ENCODE results near the gene CPED1.

DNA sequence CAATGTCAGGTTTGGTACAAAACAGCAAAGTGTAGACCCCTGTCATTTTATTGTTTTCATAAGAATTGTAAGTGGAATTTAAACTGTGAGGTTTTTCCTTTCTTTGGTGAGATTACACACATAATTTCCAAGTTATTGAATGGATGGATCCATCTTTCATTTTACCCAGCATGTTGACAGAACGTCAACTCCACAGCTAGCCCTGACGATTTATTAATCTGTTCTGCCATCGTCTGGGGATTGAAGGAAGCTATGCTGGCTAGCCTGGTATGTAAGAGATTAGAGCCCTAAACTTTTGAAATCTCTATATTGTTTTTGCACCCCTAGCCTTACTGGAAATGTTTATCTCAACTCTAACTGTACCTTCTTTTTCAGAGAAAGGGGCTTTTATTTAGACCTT lies 348.9 kb downstream of the CPED1 start:
- no peak for TF ChIP-seq ZNF70 (CRISPR knock-in tag; IDR thresholded peaks at IDR 0.05)
- TF ChIP-seq SNAI2 (CRISPR knock-in tag; IDR thresholded peaks at IDR 0.05): no peak
- TF ChIP-seq CSDC2 (CRISPR knock-in tag; IDR thresholded peaks at IDR 0.05): no peak
- TF ChIP-seq ZFP30 (CRISPR knock-in tag; IDR thresholded peaks at IDR 0.05): no peak
- TF ChIP-seq, protein P1, sequence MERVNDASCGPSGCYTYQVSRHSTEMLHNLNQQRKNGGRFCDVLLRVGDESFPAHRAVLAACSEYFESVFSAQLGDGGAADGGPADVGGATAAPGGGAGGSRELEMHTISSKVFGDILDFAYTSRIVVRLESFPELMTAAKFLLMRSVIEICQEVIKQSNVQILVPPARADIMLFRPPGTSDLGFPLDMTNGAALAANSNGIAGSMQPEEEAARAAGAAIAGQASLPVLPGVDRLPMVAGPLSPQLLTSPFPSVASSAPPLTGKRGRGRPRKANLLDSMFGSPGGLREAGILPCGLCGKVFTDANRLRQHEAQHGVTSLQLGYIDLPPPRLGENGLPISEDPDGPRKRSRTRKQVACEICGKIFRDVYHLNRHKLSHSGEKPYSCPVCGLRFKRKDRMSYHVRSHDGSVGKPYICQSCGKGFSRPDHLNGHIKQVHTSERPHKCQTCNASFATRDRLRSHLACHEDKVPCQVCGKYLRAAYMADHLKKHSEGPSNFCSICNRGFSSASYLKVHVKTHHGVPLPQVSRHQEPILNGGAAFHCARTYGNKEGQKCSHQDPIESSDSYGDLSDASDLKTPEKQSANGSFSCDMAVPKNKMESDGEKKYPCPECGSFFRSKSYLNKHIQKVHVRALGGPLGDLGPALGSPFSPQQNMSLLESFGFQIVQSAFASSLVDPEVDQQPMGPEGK (CRISPR knock-in tag; IDR thresholded peaks at IDR 0.05; ENCODE audit: borderline replicate concordance): no peak
- TF ChIP-seq, protein P2, sequence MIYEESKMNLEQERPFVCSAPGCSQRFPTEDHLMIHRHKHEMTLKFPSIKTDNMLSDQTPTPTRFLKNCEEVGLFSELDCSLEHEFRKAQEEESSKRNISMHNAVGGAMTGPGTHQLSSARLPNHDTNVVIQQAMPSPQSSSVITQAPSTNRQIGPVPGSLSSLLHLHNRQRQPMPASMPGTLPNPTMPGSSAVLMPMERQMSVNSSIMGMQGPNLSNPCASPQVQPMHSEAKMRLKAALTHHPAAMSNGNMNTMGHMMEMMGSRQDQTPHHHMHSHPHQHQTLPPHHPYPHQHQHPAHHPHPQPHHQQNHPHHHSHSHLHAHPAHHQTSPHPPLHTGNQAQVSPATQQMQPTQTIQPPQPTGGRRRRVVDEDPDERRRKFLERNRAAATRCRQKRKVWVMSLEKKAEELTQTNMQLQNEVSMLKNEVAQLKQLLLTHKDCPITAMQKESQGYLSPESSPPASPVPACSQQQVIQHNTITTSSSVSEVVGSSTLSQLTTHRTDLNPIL (CRISPR knock-in tag; IDR thresholded peaks at IDR 0.05; ENCODE audit: low read depth): no peak

All from SK-N-SH treated with all-trans-retinoic acid at 6 μM for 48 hours (cell line).